ENCODE results near the gene BMERB1. TPM values are rescaled to one million over a fixed set of nuclear protein-coding genes. Genes with fewer than 3 reads are reported as not detected.

BMERB1 gene
- total RNA-seq, 1 donor from 2014 or later: 15.5 TPM

GRCh38 chr16:15620611-15621195 lies 186.3 kb downstream of the BMERB1 start:
- Mint-ChIP-seq H3K27ac (no peak overlapping the region), H3K4me3 (no peak overlapping the region), H3K27me3 (no peaks in the 10 kb centered on the region), H3K4me1 (peaks cover 3% of the 10 kb centered on the region), H3K36me3 (ENCODE audit: low read depth) (peaks cover 67% of the 10 kb centered on the region), H3K9me3 (no peaks in the 10 kb centered on the region)
- no peak for DNase-seq
- intact Hi-C loops (cut with micrococcal nuclease): no loop called here

- intact Hi-C loops (cut with micrococcal nuclease): no loop called here
- H3K9me3 Mint-ChIP-seq: no peaks in the 10 kb centered on the region
- H3K4me3 Mint-ChIP-seq: no peak overlapping the region
- H3K36me3 Mint-ChIP-seq (ENCODE audit: low read depth): peaks cover 61% of the 10 kb centered on the region
- no peak for DNase-seq
- H3K27ac Mint-ChIP-seq: no peak overlapping the region
- peaks cover 3% of the 10 kb centered on the region for H3K4me1 Mint-ChIP-seq
- H3K27me3 Mint-ChIP-seq: no peaks in the 10 kb centered on the region
Observed at GRCh38 chr16:15621456-15621855, 187.1 kb downstream of the BMERB1 start.

DNA sequence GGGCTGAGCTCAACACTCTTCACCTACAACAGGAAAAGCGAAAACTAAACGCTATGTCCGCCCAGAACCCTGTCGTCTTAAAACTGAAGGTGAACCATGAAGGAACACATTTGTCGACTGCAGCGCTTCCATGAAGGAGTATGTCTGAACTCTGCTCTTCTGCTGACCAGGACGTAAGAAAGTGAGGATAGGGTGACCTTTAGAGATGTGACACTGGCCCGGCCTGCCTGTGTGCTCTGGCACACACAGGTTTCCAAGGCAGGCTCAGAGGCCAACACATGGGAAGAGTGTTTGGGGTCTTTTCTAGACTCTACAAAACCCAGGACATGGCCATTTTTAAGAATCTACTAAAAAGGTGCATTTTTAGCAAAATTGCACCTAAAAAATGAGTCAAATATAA lies 187.5 kb downstream of the BMERB1 start:
- Mint-ChIP-seq H3K27ac (no peak overlapping the region), H3K4me3 (no peak overlapping the region), H3K9me3 (no peaks in the 10 kb centered on the region), H3K36me3 (ENCODE audit: low read depth) (peaks cover 58% of the 10 kb centered on the region), H3K4me1 (peaks cover 3% of the 10 kb centered on the region), H3K27me3 (no peaks in the 10 kb centered on the region)
- no peak for DNase-seq
- intact Hi-C loops (cut with micrococcal nuclease): no loop called here

DNA sequence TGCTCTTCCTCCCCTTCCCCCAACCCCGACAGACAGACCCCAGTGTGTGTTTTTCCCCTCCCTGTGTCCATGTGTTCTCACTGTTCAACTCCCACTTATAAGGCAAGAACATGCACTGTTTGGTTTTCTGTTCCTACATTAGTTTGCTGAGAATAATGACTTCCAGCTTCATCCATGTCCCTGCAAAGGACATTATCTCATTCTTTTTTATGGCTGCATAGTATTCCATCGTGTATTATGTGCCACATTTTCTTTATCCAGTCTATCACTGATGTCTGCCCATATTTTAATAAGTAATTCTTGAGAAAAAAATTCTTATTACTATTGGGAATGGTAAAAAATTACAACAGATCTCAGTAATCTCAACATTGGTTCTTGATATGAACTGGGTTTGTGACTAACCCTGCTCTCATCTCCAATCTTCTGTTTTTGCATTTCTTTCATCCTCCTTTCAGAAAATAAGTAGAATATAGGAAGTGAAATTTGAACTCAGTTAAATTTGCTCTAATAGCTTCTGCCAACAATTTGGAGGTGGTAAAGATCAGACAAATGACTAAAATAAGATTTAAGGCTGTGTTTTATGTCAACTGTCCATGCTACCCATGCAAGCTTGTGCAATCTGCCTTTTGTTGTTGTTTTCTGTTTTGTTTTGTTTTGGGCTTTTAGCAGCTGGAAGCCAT lies 197.5 kb downstream of the BMERB1 start:
- H3K4me1 Mint-ChIP-seq: peaks cover 27% of the 10 kb centered on the region
- H3K4me3 Mint-ChIP-seq: no peak overlapping the region
- H3K9me3 Mint-ChIP-seq: peaks cover 3% of the 10 kb centered on the region
- intact Hi-C loops (cut with micrococcal nuclease): no loop called here
- peaks cover 65% of the 10 kb centered on the region for H3K36me3 Mint-ChIP-seq (ENCODE audit: low read depth)
- no peak overlapping the region for H3K27ac Mint-ChIP-seq
- no peaks in the 10 kb centered on the region for H3K27me3 Mint-ChIP-seq
- no peak for DNase-seq

GRCh38 chr16:15635926-15636325 lies 201.5 kb downstream of the BMERB1 start:
- Mint-ChIP-seq H3K4me3 (peak overlapping the region; percentile 66), H3K36me3 (ENCODE audit: low read depth) (peaks cover 73% of the 10 kb centered on the region), H3K4me1 (peaks cover 54% of the 10 kb centered on the region), H3K27ac (peak overlapping the region; percentile 91), H3K9me3 (peaks cover 10% of the 10 kb centered on the region), H3K27me3 (no peaks in the 10 kb centered on the region)
- intact Hi-C loops (cut with micrococcal nuclease): loop anchor here (5.0 kb wide), 1 partner anchor 66 kb away; no protein-coding TSS in a partner anchor
- DNase-seq: no peak

GRCh38 chr16:15636392-15636873 lies 202.0 kb downstream of the BMERB1 start:
- intact Hi-C loops (cut with micrococcal nuclease): loop anchor here (5.0 kb wide), 1 partner anchor 66 kb away; no protein-coding TSS in a partner anchor
- peak overlapping the region; percentile 66 for H3K4me3 Mint-ChIP-seq
- H3K27ac Mint-ChIP-seq: peak overlapping the region; percentile 91
- DNase-seq: peak; percentile 71
- peaks cover 71% of the 10 kb centered on the region for H3K36me3 Mint-ChIP-seq (ENCODE audit: low read depth)
- H3K4me1 Mint-ChIP-seq: peaks cover 59% of the 10 kb centered on the region
- no peaks in the 10 kb centered on the region for H3K27me3 Mint-ChIP-seq
- peaks cover 10% of the 10 kb centered on the region for H3K9me3 Mint-ChIP-seq

Other genes with a start within 250 kb of the BMERB1 start
- 11.8 and 12.9 TPM in 2 replicates for gene NPIPA5, start 56.3 kb upstream of the BMERB1 start, total RNA-seq
- gene MPV17L, start 38.8 kb upstream of the BMERB1 start, total RNA-seq: 0.09 and 0.21 TPM in 2 replicates
- 55.6 and 56.2 TPM in 2 replicates for gene MARF1, start 208.6 kb downstream of the BMERB1 start, total RNA-seq
- 85.4 and 85.8 TPM in 2 replicates for gene NDE1, start 215.7 kb downstream of the BMERB1 start, total RNA-seq